Activated CD4-positive, alpha-beta T cell treated with anti-CD3 and anti-CD28 coated beads, Interleukin-2, amount 50 U/mL, for 16 hours (primary cell): ENCODE results near the gene BCL2L1.

Experiments used
- DNase-seq: peaks from one replicate; pipeline ENCODE4 v3.0.0-alpha.2; 2020

The BCL2L1 gene

DNA sequence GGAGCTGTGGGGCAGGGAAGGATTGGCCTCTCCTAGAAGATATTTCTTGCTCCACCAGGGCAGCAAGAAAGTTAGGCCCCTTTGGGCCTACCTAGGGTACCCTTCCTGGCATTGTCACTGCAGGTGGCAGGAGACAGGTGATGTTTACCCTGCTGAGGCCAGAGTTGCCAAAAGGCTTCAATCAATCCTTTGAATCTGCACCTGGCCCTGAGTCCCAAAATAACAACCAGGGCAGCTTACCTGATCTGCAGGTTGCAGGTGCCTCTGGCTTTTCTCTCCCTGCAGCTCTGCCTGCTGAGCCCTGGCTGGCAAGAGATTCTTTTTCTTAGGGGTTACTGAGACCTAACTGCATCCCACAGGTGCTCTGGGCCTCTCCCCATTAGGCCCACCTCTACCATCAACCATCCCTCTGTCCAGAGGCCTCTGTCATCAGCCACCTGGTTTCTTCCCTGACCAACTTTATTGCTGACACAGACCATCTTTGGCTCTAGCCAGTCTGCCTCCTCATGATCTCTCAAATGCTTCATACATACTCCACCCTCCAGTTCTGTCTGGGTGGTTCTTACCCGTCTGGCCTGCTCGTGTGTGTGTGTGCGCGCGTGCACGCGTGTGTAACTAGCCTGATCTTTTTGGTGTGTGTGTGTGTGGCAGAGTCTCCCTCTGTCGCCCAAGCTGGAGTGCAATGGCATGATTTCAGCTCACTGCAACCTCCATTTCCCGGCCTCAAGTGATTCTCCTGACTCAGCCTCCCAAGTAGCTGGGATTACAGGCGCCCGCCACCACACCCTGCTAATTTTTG lies 13.7 kb downstream of the BCL2L1 start:
- DNase-seq, result no peak

DNA sequence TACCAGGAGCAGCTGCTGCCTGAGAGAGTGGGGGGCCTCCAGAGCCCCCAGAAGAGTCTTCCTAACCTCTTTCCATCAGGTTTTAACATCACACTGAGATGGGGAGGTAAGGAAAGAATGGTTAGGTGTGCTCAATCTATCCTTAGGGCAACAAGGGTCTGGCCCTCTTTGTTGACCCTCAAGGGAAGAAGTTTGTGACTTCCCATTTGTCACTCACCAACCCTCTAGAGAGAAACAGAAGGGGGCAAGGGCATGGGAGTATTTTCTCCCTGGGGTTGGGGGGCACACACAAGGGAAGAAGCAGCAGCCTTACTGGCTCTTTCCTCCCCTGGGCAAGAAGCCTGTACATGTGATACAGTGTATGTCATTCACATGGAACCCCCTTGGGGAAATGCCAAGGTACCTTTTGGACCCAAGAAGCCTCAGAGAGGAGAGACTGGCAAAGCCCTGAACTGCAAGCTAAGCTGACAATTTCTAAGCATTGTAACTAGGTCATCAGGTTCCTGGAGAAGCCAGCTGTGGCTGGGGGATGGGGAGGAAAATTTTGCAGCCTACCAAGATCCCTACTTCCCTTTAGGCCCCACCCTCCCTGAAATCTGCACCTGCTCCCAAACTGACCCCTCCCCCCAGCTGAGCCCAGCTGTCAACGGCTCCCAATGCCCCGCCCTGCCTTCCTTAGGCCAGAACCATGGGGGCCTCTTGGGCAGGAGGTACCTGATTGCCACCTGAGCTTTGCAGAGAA lies 14.5 kb downstream of the BCL2L1 start:
- no peak for DNase-seq

DNA sequence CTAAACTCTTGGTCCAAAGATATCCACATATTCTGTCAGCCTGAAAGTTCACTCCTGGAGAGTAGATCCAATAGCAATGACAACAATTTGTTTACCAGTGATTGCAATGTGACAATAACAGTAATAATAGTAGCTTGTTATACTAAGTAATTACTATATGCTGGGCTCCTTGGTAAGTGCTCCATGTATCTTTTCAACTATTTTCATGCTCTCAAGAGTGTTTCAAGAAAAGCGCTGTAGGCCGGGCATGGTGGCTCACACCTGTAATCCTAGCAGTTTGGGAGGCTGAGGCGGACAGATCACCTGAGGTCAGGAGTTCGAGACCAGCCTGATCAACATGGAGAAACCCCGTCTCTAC lies 15.4 kb downstream of the BCL2L1 start:
- DNase-seq, result no peak

DNA sequence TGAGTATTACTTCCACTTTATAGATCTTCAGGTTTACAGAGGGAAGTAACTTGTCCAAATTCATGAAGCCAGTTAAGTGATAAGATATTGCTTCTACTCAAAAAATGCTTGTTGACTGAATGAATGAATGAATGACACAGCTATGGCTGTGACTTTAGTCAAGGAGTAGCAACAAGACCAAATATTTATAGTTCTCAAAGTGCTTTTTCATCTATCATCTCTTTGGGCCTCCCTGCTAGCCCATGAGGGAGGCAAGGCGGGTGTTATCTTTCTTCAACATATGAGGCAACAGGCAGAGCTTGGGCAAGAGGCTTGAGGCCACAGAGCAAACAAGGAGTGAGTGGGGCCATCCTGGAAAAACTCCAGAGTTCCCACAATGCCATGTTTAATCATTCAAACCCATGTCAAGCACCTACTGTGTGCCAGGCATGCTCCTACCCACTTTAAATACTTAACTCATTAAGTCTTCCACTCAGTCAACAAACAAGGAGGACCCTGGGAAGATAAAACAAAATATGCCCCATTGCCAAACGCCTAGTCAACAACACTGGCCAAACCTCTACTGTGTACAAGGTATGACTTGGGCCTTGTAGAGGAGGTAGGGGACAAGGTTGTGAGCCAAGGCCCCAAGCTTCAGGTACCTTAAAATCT lies 15.9 kb downstream of the BCL2L1 start:
- DNase-seq, result no peak

DNA sequence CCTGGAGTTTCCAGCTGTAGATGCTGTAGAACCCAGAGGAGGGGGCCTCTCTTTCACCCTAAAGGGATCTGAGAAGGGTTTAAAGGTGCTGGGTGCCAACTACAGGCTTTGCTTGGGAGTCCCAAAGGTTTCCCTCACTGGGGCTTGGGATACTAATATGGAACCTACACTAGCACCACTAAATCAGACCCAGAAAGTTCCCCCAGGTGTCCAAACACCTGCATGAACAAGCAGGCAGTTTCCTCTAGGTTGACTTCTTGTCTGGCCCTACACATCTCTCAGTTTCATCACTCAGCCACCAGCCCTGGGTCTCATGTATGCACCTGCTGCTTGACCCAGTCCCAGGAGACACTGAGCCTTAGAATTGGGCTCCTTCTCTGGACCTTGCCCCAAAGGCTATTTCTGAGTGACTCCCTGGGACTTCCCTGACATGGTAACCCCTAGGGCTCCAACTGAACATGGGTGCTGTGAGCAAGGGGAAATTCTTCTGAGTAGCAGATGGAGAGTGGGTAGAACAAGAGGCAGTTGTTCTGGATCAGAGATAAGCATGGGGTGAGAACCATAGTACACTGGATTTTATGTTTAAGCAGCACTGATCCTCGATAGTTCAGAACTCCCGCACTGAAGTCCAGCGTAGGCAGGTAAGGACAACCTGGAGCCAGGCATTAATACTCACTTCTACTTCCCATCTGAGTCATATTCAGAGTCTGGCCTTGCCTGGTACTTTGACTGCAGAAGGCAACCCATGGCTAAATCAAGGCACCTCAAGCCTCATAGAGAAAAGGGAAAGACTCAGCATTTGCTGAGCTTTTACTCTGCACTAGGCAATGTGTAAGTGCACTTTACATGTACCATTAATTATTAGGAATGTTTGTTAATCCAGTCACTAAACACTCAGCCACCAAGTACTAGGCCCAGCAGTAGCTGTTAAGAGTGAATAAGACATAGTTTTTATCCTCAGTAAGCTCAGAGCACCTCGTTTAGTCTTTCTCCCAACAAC lies 16.8 kb downstream of the BCL2L1 start:
- DNase-seq, result no peak

DNA sequence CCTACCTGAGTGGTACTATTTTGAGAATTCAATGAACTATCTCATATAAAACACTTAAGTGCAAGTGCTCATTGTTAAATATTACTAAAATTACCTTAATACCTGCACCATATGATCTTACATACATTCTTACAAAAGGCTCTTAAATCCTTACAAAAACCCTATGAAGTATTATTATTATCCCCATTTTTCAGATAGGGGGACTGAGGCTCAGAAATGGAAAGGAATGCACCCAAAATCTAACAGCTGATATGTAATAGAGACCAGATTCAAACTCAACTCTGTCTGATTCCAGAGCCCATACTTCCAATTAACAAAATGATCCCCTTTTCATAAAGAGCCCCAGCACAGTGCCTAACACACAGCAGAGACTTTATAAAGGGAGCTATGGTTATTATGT lies 17.5 kb downstream of the BCL2L1 start:
- no peak for DNase-seq

DNA sequence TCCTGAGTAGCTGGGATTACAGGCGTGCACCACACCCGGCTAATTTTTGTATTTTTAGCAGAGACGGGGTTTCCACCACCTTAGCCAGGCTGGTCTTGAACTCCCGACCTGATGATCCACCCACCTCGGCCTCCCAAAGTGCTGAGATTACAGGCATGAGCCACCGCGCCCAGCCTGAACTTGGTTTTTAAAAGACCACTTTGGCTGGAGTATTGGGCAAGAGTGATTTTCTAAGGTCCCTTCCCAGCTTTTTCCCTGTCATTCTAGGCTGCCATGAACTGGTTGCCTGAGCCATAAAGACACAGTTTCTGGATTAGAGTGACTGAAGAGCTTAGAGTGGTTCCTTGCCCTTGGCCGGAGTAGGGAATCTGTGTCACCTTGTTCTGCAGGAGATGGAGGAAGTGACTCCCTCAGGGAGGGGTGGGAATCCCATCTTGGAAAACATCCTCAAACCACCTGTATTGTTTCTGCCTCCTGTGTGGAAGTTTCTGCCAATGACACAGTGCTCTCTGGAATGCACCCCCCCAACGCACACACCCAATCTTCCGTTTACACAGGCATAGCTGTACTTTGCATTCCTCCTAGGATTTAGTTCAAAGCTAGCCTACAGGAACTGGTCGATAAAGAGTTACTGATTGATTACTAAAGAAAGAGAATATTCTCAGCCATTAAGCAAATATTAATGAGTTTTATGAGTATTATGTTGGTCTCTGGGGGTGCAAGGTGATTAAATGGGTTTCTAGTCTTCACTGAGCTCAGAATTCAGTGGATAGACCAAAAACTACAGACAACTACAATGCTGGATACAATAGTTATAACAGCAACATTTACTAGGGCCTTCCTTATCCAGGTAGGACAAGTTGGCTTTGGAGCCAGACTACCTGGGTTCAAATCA lies 18.2 kb downstream of the BCL2L1 start:
- no peak for DNase-seq

DNA sequence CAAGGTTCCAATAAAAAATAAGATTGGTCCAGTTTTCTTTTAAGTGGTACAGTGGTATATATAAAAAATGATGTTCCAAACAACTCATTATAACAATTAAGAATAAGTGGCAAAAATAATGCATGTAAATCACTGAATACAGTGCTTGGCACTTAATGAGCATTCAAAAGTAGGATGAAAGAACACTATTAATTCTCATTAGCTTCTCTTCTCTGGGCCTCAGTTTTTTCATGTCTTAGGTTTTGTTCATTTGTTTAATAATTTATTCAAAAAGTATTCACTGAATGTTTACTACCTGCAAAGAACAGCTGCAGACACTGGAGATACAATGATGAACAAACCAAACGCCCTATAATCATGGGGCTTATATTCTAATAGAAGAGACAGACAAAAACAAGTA lies 21.1 kb downstream of the BCL2L1 start:
- no peak for DNase-seq

DNA sequence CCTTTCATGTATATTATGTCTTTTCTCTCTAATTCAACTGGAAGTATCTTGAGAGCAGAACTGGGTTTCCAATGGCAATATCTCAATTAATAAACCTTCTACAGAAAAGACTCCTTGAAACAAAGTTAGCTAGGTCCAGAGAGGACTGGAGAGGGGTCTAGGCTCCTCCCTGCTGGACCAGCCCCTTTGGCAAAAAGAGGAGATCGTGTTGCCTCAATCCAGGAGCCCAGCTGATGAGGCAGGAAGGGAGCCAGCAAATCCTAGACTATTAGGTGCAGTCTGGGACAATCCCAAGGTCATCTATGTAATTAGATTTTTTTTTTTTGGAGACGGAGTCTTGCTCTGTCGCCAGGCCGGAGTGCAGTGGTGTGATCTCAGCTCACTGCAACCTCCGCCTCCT lies 21.9 kb downstream of the BCL2L1 start:
- no peak for DNase-seq

DNA sequence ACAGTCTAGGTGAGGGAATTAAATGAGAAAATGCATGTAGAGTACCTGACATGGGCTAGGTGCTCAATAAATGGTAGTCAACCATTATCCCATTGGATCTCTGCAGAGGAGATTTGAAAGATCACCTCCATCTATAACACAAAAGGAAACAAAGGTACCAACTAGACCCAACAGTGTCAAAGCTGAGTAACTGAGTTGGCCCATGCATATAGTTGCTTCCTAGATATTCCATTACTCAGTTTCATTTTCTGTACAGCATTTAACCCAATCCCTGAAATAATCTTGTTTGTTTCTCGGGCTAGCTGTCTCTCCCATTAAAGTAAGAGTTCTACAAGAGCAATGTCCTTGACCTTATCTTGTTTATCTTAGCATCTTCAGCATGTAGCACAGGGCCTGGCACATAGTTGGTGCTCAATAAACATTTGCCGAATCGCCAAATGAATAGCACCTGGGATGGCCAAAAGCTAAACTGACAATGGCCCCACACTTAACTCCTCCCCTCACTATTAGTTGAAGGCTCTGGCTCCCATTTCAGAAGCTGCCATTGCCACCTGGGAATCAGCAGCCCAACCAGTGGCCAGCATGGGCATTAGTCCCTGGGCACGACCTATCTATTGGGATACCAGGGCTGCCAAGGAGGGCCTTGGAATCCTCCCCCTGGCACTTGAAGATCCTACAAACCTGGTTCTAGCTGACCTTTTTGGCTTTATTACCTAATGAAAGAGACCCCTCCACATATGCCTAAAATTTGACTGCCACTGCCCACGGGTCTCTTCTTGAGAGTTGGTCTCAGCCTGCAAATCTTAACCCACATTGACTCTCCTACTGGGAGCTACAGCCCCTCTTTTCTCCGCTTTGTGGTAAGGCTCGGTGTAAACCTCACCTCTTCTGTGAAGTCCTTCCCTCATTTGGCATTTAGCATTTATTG lies 22.6 kb downstream of the BCL2L1 start:
- DNase-seq, result no peak

DNA sequence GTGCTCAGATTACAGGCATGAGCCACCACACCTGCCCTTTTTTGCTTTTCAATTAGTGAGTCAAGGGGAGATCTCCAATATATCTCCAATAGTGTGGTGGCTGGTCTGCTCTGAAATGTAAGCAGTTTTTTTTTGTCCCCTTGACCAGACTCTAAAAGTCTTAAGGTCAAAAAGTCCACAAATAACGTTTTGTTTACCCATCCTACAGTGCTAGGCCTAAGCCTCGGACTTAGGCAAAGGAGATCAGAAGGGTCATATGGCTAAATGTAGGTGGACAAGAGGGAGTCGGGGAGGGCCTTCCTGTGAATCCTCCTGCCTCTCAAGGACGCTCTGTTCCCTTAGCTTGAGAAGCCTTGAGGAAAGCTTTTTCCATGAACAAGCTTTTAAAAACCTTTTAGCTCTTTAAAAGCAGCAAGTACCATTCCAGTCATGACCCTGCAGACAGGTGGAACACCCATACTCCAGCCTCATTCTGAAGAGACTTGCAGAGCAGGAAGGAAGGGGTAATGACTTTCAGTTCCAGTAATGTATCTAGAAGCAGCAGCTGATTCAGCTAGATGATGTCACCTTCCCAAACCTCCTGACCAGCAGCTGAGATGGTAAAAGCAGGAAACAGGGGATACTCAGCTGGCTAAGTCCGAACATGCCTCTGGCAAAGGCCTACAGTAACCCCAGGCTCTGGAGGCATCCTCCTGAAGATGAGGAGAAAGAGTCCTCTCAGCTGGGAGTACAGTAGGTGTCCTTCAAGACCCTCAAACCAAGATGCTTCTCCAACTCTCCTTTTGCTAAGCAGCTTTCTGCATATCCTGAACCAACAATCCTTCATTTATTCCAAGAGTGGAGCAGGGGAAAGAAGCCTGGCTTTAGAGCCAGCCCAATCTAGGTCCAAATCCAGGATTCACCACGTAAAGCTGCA lies 23.6 kb downstream of the BCL2L1 start:
- DNase-seq, result peak; percentile 83

DNA sequence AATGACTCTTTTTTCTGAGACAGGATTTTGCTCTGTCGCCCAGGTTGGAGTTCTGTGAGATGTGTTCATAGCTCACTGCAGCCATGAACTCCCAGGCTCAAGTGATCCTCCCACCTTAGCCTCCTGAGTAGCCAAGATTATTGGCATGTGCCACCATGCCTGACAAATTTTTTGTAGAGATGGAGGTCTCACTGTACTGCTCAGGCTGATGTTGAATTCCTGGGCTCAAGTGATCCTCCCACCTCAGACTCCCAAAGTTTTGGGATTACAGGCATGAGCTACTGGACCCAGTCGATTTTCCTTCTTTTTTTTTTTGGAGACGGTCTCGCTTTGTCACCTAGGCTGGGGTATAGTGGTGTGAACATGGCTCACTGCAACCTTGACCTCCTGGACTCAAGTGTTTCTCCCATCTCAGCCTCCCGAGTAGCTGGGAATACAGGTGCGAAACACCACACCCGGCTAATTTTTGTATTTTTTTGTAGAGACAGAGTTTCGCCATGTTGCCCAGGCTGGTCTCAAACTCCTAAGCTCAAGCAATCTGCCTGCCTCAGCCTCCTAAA lies 24.3 kb downstream of the BCL2L1 start:
- no peak for DNase-seq

DNA sequence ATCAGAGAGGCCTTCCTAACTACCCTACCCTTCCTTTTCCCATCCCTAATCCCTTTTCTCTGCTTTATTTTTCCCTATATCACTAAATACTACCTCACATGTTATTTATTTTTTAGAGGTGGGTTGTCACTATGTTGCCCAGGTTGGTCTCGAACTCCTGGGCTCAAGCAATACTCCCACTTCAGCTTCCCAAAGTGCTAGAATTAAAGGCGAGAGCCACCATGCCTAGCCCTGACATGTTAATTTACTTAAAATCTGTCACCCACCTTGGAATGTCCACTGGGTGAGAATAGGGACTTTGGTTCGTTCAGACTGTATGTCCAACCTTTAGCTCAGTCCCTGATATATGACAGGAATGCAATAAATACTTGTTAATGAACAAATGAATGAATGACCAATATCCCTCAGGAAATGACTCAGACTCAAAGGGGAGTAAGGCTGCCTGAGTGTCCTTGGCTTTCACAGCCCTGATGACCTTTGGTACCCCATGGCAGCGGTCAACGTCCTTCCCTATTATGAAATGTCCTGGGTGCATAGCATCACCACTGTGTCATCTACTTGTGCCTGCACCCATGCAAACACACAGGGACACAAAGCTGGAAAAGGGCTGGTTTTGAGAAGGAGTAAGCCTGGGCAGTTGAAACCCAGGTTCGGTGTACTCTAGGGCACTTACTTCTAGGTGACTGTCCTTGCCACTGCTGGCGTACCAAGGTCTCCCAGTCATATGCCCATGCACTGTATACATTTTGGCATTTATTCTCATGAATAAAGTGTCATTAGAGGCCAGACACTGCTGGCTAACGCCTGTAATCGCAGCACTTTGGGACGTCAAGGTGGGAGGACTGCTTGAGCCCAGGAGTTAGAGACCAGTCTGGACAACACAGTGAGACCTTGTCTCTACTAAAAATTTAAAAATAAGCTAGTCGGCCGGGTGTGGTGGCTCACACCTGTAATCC lies 26.5 kb downstream of the BCL2L1 start:
- DNase-seq, result no peak

DNA sequence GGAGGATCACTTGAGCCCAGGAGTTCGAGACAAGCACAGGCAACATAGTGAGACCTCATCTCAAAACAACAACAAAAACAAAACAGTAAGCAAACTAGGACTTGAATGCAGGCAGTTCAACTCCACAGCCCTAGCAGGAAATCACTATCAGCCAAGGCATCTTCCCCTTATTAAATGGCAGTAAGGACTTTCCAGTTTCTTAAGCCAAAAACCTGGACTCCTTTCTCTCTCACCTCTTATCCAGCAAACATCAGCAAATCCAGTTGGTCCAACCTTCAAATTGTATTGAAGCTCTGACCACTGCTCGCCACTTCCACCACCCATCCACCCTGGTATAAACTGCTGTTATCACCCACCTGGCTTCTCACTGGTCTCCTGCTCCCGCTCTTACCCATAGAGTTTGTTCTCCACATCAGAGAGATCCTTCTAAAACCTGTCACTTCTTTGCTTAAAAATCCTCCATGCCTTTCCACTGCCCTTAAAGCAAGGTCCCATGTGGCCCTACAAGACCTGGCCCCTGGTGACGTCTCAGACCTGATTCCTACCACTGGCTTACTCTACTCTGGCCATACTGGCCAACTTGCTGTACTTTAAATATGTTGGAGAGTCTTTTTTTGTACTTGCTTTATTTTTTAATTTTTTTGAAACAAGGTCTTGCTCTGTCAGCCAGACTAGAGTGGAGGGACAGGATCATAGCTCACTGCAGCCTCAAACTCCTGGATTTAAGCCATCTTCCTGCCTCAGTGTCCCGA lies 27.6 kb downstream of the BCL2L1 start:
- no peak for DNase-seq

DNA sequence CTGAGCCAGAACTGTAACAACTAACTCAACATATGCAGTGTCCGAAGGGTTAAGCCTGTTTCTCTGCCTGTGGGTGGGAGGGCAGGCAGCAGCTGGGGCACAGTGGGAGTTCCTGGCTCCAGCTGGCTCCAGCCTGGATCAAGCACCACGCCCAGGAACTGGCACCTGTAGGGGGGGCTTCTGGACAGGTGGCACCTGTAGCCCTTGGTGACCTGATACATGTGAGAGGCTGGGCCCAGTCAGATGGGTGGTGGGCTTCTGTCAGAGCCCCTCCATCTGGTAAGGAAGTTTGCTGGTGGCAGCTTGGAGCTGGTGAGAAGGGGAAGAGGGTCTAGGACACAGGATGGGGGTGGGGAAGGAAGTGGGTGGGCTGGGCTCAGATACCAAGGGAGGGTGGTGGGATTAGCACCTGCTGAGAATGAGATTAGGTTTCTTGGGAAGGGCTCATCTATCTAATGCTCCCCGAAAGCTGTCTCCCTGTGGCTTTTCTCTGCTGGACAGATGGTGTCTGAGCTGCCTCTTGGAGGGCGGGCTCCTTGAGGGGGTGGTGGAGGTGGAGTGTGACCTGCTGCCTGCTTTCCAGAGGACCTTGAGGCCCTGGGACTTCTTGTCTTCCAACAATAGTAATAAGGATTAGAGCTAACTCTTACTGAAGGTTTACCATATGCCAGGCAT lies 28.5 kb downstream of the BCL2L1 start:
- no peak for DNase-seq

DNA sequence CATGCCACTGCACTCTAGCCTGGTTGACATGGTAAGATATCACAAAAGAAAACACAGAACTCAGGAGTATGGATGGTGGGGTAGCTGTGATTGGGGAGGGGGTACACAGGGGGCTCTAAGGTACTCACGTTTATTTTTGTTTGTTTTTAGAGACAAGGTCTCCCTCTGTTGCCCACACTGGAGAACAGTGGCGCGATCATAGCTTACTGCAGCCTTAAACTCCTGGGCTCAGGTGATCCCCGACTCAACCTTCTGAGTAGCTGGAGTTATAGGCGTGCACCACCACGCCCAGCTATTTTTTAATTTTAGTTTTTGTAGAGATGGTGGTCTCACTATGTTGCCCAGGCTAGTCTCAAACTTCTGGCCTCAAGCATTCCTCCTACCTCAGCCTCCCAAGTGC lies 29.3 kb downstream of the BCL2L1 start:
- no peak for DNase-seq
